Measurements from ENCODE around the gene PTRH1. TPM values are rescaled to one million over a fixed set of nuclear protein-coding genes. Genes with fewer than 3 reads are reported as not detected.

PTRH1 gene
- total RNA-seq, 1 donor from 2014 or later = 36.5 TPM

GRCh38 chr9:127720031-127720864 lies 4.8 kb upstream of the PTRH1 start:
- no peaks in the 10 kb centered on the region for H3K36me3 ChIP-seq (ENCODE audit: control insufficient read depth, insufficient read depth, low read length)
- DNase-seq (ENCODE audit: low read depth) = no peak
- TF ChIP-seq, protein P1, sequence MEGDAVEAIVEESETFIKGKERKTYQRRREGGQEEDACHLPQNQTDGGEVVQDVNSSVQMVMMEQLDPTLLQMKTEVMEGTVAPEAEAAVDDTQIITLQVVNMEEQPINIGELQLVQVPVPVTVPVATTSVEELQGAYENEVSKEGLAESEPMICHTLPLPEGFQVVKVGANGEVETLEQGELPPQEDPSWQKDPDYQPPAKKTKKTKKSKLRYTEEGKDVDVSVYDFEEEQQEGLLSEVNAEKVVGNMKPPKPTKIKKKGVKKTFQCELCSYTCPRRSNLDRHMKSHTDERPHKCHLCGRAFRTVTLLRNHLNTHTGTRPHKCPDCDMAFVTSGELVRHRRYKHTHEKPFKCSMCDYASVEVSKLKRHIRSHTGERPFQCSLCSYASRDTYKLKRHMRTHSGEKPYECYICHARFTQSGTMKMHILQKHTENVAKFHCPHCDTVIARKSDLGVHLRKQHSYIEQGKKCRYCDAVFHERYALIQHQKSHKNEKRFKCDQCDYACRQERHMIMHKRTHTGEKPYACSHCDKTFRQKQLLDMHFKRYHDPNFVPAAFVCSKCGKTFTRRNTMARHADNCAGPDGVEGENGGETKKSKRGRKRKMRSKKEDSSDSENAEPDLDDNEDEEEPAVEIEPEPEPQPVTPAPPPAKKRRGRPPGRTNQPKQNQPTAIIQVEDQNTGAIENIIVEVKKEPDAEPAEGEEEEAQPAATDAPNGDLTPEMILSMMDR (IDR thresholded peaks at IDR 0.05; ENCODE audit: insufficient read depth, low read length, poor library complexity, severe bottlenecking) = no peak

DNA sequence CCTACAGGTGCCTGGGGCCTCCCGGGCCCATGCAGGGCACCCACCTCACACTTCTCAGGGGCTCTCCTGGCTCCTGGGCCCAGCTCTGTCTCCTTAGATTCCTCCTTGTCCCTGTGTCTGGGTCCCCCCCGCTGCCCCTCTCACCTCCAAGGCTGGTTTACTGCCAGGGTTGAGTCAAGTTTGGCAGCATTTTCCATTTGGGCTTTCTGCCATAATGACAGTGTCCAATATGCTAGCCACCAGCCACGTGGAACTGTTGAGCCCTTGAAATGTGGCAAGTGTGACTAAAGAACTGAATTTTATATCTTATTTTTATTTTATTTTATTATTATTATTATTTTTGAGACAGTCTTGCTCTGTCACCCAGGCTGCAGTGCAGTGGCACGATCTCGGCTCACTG lies 2.3 kb upstream of the PTRH1 start:
- Histone ChIP-seq H3K4me3 (ENCODE audit: low read depth, low read length) (no peak overlapping the region), H3K27me3 (ENCODE audit: control insufficient read depth, insufficient read depth, low read length) (no peaks in the 10 kb centered on the region)

More at GRCh38 chr9:127720031-127720864, 4.8 kb upstream of the PTRH1 start:
- Histone ChIP-seq H3K27me3 (ENCODE audit: control insufficient read depth, insufficient read depth, low read length) (peaks cover 2% of the 10 kb centered on the region), H3K4me3 (ENCODE audit: low read depth, low read length) (no peak overlapping the region)

GRCh38 chr9:127716412-127716811 lies 949 bp upstream of the PTRH1 start:
- no peak for DNase-seq (ENCODE audit: low read depth)
- H3K4me3 ChIP-seq (ENCODE audit: low read depth, low read length) = no peak overlapping the region
- H3K27me3 ChIP-seq (ENCODE audit: control insufficient read depth, insufficient read depth, low read length) = no peaks in the 10 kb centered on the region
- TF ChIP-seq, protein P1 (IDR thresholded peaks at IDR 0.05; ENCODE audit: insufficient read depth, low read length, poor library complexity, severe bottlenecking) = no peak
- H3K36me3 ChIP-seq (ENCODE audit: control insufficient read depth, insufficient read depth, low read length) = no peaks in the 10 kb centered on the region

More for the DNA sequence above, 2.3 kb upstream of the PTRH1 start:
- DNase-seq (ENCODE audit: low read depth) = no peak
- no peaks in the 10 kb centered on the region for H3K36me3 ChIP-seq (ENCODE audit: control insufficient read depth, insufficient read depth, low read length)
- TF ChIP-seq, protein P1 (IDR thresholded peaks at IDR 0.05; ENCODE audit: insufficient read depth, low read length, poor library complexity, severe bottlenecking) = no peak

GRCh38 chr9:127714951-127715469 lies 453 bp downstream of the PTRH1 start:
- DNase-seq (ENCODE audit: low read depth) = no peak
- Histone ChIP-seq H3K27me3 (ENCODE audit: control insufficient read depth, insufficient read depth, low read length) (no peaks in the 10 kb centered on the region), H3K36me3 (ENCODE audit: control insufficient read depth, insufficient read depth, low read length) (no peaks in the 10 kb centered on the region), H3K4me3 (ENCODE audit: low read depth, low read length) (peak overlapping the region; percentile 60)
- TF ChIP-seq, protein P1 (IDR thresholded peaks at IDR 0.05; ENCODE audit: insufficient read depth, low read length, poor library complexity, severe bottlenecking) = no peak

GRCh38 chr9:127714020-127714750 lies 1.3 kb downstream of the PTRH1 start:
- H3K27me3 ChIP-seq (ENCODE audit: control insufficient read depth, insufficient read depth, low read length) = no peaks in the 10 kb centered on the region
- TF ChIP-seq, protein P1 (IDR thresholded peaks at IDR 0.05; ENCODE audit: insufficient read depth, low read length, poor library complexity, severe bottlenecking) = no peak
- H3K4me3 ChIP-seq (ENCODE audit: low read depth, low read length) = peak overlapping the region; percentile 60
- DNase-seq (ENCODE audit: low read depth) = no peak
- no peaks in the 10 kb centered on the region for H3K36me3 ChIP-seq (ENCODE audit: control insufficient read depth, insufficient read depth, low read length)

Data from kidney epithelial cell (primary cell).